H1 (cell line): ENCODE results near the gene CCDC88C. TPM values are rescaled to one million over a fixed set of nuclear protein-coding genes. Genes with fewer than 3 reads are reported as not detected.

ENCODE experiments used
- CTCF ChIA-PET: fragments of 300-600 bp; sonication (Branson Sonifier 250); formaldehyde crosslinking; loops from one replicate; lab custom pipeline; 2021; ENCODE audit not compliant: partially characterized antibody; lab: Charles Lee
- POLR2A ChIA-PET: fragments of 300-600 bp; sonication (Branson Sonifier 250); formaldehyde crosslinking; loops from one replicate; lab custom pipeline; 2021; ENCODE audit warnings: inconsistent platforms; ENCODE audit not compliant: partially characterized antibody; lab: Charles Lee
- DNase-seq, 2 experiments: peaks; one replicate each; pipeline versions ENCODE4 v3.0.0 to v3.0.0-alpha.2; 2010 to 2022; ENCODE audit warnings: low spot score in 2 of 2, low read depth in 1 of 2, mixed read lengths in 1 of 2
- FAIRE-seq: peaks from 2 replicates; lab custom pipeline; 2011; peaks lifted over from hg19 to GRCh38; lab: Jason Lieb, UNC
- H2AFZ ChIP-seq: 2 replicates; pipeline ENCODE4 v1.8.1; 2012; ENCODE audit warnings: low read length, inconsistent platforms
- H2AK5ac ChIP-seq: 2 replicates; pipeline ENCODE4 v1.6.1; 2013; ENCODE audit warnings: low read depth, low read length
- H2BK120ac ChIP-seq: replicated peaks from 2 replicates; pipeline ENCODE3; 2013; ENCODE audit warnings: low read depth, low read length, inconsistent platforms
- H2BK12ac ChIP-seq: 2 replicates; pipeline ENCODE4 v1.6.1; 2013; ENCODE audit warnings: low read depth, low read length
- H2BK15ac ChIP-seq: 2 replicates; pipeline ENCODE4 v1.6.1; 2013; ENCODE audit warnings: low read length
- H2BK20ac ChIP-seq: 2 replicates; pipeline ENCODE4 v1.6.1; 2013; ENCODE audit warnings: low read length
- H2BK5ac ChIP-seq: 2 replicates; pipeline ENCODE4 v1.6.1; 2013; ENCODE audit warnings: low read depth, low read length
- H3K14ac ChIP-seq: 2 replicates; pipeline ENCODE4 v1.6.1; 2013; ENCODE audit warnings: inconsistent platforms; ENCODE audit not compliant: insufficient read length
- H3K18ac ChIP-seq: 2 replicates; pipeline ENCODE4 v1.6.1; 2013; ENCODE audit warnings: low read length; ENCODE audit errors: extremely low read depth
- H3K23ac ChIP-seq: 2 replicates; pipeline ENCODE4 v1.6.1; 2013; ENCODE audit warnings: inconsistent platforms; ENCODE audit not compliant: insufficient read length
- H3K23me2 ChIP-seq: 2 replicates; pipeline ENCODE4 v1.6.1; 2013; ENCODE audit warnings: low read depth, low read length
- H3K27ac ChIP-seq: 2 replicates; pipeline ENCODE4 v1.6.1; 2011; ENCODE audit warnings: low read depth, low read length, inconsistent platforms
- H3K27me3 ChIP-seq, 4 experiments: replicated peaks in 1 of 4; 1 replicate in 1 of 4; 2 replicates in 3 of 4; pipeline versions ENCODE4 v1.6.1 to v1.8.1; 2011 to 2013; ENCODE audit warnings: low read length in 3 of 4, mild to moderate bottlenecking in 3 of 4, inconsistent platforms in 2 of 4, mixed read lengths in 2 of 4, moderate library complexity in 1 of 4; ENCODE audit not compliant: control insufficient read depth in 3 of 4, insufficient read depth in 3 of 4; ENCODE audit errors: extremely low read depth in 1 of 4
- H3K36me3 ChIP-seq, 4 experiments: 2 replicates each; pipeline versions ENCODE4 v1.6.1 to v1.8.1; 2011 to 2013; ENCODE audit warnings: mild to moderate bottlenecking in 4 of 4, low read length in 3 of 4, moderate library complexity in 2 of 4, control low read depth in 1 of 4, inconsistent platforms in 1 of 4; ENCODE audit not compliant: insufficient read depth in 4 of 4, control insufficient read depth in 2 of 4
- H3K4ac ChIP-seq: replicated peaks from 2 replicates; pipeline ENCODE3; 2013; ENCODE audit warnings: low read length, low read depth, mixed read lengths, inconsistent platforms; ENCODE audit not compliant: insufficient read length
- H3K4me1 ChIP-seq, 4 experiments: replicated peaks in 1 of 4; 1 replicate in 1 of 4; 2 replicates in 3 of 4; pipeline versions ENCODE4 v1.6.1 to v1.8.1; 2011 to 2013; ENCODE audit warnings: low read length in 3 of 4, inconsistent platforms in 2 of 4, mixed read lengths in 1 of 4; ENCODE audit not compliant: insufficient read depth in 4 of 4, control insufficient read depth in 3 of 4
- H3K4me2 ChIP-seq, 2 experiments: 2 replicates each; pipeline versions ENCODE4 v1.6.1 to v1.8.1; 2011 to 2013; ENCODE audit warnings: low read depth in 2 of 2, low read length in 2 of 2, control low read depth in 1 of 2, inconsistent platforms in 1 of 2, mild to moderate bottlenecking in 1 of 2; ENCODE audit not compliant: insufficient read depth in 1 of 2
- H3K4me3 ChIP-seq, 4 experiments: fragments of 200-600, 300-600 bp in 1 of 4; sonication (generic), shearing (Covaris generic), sonication (Bioruptor Twin) in 1 of 4; 2 replicates each; pipeline versions ENCODE4 v1.5.1 to v1.8.1; 2011 to 2016; ENCODE audit warnings: low read length in 4 of 4, low read depth in 3 of 4, control low read depth in 2 of 4, inconsistent platforms in 2 of 4, mild to moderate bottlenecking in 2 of 4, mixed read lengths in 1 of 4, moderate library complexity in 1 of 4; ENCODE audit not compliant: insufficient read depth in 2 of 4; ENCODE audit errors: extremely low read depth in 1 of 4
- H3K56ac ChIP-seq: replicated peaks from 2 replicates; pipeline ENCODE3; 2013; ENCODE audit warnings: low read depth, mild to moderate bottlenecking, mixed read lengths, low read length, inconsistent platforms; ENCODE audit not compliant: insufficient read length
- H3K79me1 ChIP-seq: 2 replicates; pipeline ENCODE4 v1.6.1; 2013; ENCODE audit warnings: low read depth, low read length, control low read depth
- H3K79me2 ChIP-seq, 2 experiments: 2 replicates each; pipeline versions ENCODE4 v1.6.1 to v1.8.1; 2012 to 2013; ENCODE audit warnings: low read length in 2 of 2, mild to moderate bottlenecking in 2 of 2, inconsistent platforms in 1 of 2; ENCODE audit not compliant: insufficient read depth in 2 of 2, control insufficient read depth in 1 of 2
- H3K9ac ChIP-seq, 4 experiments: replicated peaks in 1 of 4; 1 replicate in 1 of 4; 2 replicates in 3 of 4; pipeline versions ENCODE4 v1.6.1 to v1.8.1; 2011 to 2013; ENCODE audit warnings: low read depth in 3 of 4, low read length in 3 of 4, control low read depth in 2 of 4, mild to moderate bottlenecking in 2 of 4, moderate library complexity in 2 of 4, inconsistent platforms in 1 of 4; ENCODE audit errors: extremely low read depth in 1 of 4
- H3K9me3 ChIP-seq, 2 experiments: 2 replicates each; pipeline versions ENCODE4 v1.6.1 to v1.8.1; 2012 to 2013; ENCODE audit warnings: mild to moderate bottlenecking in 2 of 2, moderate library complexity in 2 of 2, control low read depth in 1 of 2, inconsistent platforms in 1 of 2, low read depth in 1 of 2, low read length in 1 of 2, mixed read lengths in 1 of 2; ENCODE audit not compliant: insufficient read depth in 2 of 2
- H4K20me1 ChIP-seq, 2 experiments: replicated peaks in 1 of 2; 2 replicates each; pipeline versions ENCODE3 to v1.8.1; 2011 to 2013; ENCODE audit warnings: inconsistent platforms in 2 of 2, low read length in 2 of 2, mild to moderate bottlenecking in 1 of 2; ENCODE audit not compliant: insufficient read depth in 2 of 2, control insufficient read depth in 1 of 2
- H4K5ac ChIP-seq: 2 replicates; pipeline ENCODE4 v1.6.1; 2013; ENCODE audit warnings: low read length, low read depth, mixed read lengths, inconsistent platforms; ENCODE audit not compliant: insufficient read length
- H4K8ac ChIP-seq: 2 replicates; pipeline ENCODE4 v1.8.0; 2013; ENCODE audit warnings: mild to moderate bottlenecking, moderate library complexity, low read length, inconsistent platforms; ENCODE audit not compliant: insufficient read depth; ENCODE audit errors: extremely low read depth
- H4K91ac ChIP-seq: replicated peaks from 2 replicates; pipeline ENCODE3; 2013; ENCODE audit warnings: low read length, mixed read lengths, inconsistent platforms; ENCODE audit not compliant: insufficient read length
- BRCA1 ChIP-seq: IDR thresholded peaks from 2 replicates; pipeline ENCODE4 v1.6.1; 2012; ENCODE audit warnings: low read depth, low read length, improper control_type of control experiment
- CEBPB ChIP-seq: IDR thresholded peaks from 2 replicates; pipeline ENCODE4 v1.6.1; 2012; ENCODE audit warnings: low read depth, low read length
- CHD1 ChIP-seq: IDR thresholded peaks from 2 replicates; pipeline ENCODE4 v1.6.1; 2012; ENCODE audit warnings: low read depth, low read length, improper control_type of control experiment
- E2F6 ChIP-seq: IDR thresholded peaks from 2 replicates; pipeline ENCODE4 v1.6.1; 2012; ENCODE audit warnings: inconsistent platforms
- EGR1 ChIP-seq: IDR thresholded peaks from 2 replicates; pipeline ENCODE4 v1.6.1; 2011; ENCODE audit warnings: low read depth, low read length, borderline replicate concordance
- HDAC6 ChIP-seq: IDR thresholded peaks from one replicate; pipeline ENCODE4 v1.7.1; 2012; ENCODE audit warnings: low read depth, mild to moderate bottlenecking, inconsistent platforms, low read length, moderate library complexity
- JUN ChIP-seq: IDR thresholded peaks from 2 replicates; pipeline ENCODE4 v1.6.1; 2011; ENCODE audit warnings: low read depth, mild to moderate bottlenecking, improper control_type of control experiment, low read length
- SAP30 ChIP-seq: fragments of 300-600 bp; sonication (generic); IDR thresholded peaks from 2 replicates; pipeline ENCODE4 v1.7.1; 2012; ENCODE audit warnings: low read length, moderate library complexity, mild to moderate bottlenecking, inconsistent platforms; ENCODE audit not compliant: insufficient read depth, insufficient replicate concordance
- SIRT6 ChIP-seq: IDR thresholded peaks from one replicate; pipeline ENCODE4 v1.7.1; 2012; ENCODE audit warnings: low read length, inconsistent platforms
- SUZ12 ChIP-seq: fragments of 200-600 bp; sonication (generic); IDR thresholded peaks from 2 replicates; pipeline ENCODE4 v1.6.1; 2012; ENCODE audit warnings: mild to moderate bottlenecking, inconsistent platforms, low read length, moderate library complexity, mixed read lengths
- TBP ChIP-seq: IDR thresholded peaks from 2 replicates; pipeline ENCODE4 v1.6.1; 2011; ENCODE audit warnings: low read depth, low read length, improper control_type of control experiment
- TCF12 ChIP-seq: IDR thresholded peaks from 2 replicates; pipeline ENCODE4 v1.6.1; 2011; ENCODE audit warnings: low read depth, mild to moderate bottlenecking, low read length
- WGBS, 2 experiments: shearing (Covaris generic) in 1 of 2; methylation state at CpG; one replicate each; pipeline versions ENCODE4 v1.1.6 to v1.1.7; 2013 to 2015; ENCODE audit warnings: low lambda C conversion rate in 2 of 2, mixed read lengths in 2 of 2, inconsistent platforms in 1 of 2, low coverage in 1 of 2, missing lambda C conversion rate in 1 of 2; ENCODE audit not compliant: insufficient replicate concordance in 2 of 2, insufficient coverage in 1 of 2, insufficient read length in 1 of 2; ENCODE audit errors: extremely low coverage in 1 of 2, missing lambda C conversion rate in 1 of 2; 5-methylcytosine and 5-hydroxymethylcytosine counted together
- polyA plus RNA-seq, 7 experiments: library from polyadenylated mRNA; depleted of rRNA in 3 of 7; stranded (reverse) in 5 of 7; unstranded in 2 of 7; fragments of >200 nt in 5 of 7; fragments of 200-250 nt in 2 of 7; gene quantifications; 1 replicate in 5 of 7; 2 replicates in 1 of 7; 4 replicates in 1 of 7; pipeline versions ENCODE4 v1.2.1 to v1.2.3, GENCODE V29; 2011 to 2013; ENCODE audit warnings: missing spikeins in 2 of 7, mixed read lengths in 2 of 7
- total RNA-seq: library from RNA; stranded (reverse); fragmentation: NEBNext Ultra II Directional; extraction: Animal tissue kit (Norgen Biotek cat#: 25700); gene quantifications from 2 replicates; pipeline ENCODE4 v1.2.1, GENCODE V29; 2021

The CCDC88C gene
- total and polyA plus RNA-seq, 2 of the 8 experiments (the other 6 are each of a cell fraction or from before 2014, with no cell fraction given), result 10.3 to 57.7 TPM

DNA sequence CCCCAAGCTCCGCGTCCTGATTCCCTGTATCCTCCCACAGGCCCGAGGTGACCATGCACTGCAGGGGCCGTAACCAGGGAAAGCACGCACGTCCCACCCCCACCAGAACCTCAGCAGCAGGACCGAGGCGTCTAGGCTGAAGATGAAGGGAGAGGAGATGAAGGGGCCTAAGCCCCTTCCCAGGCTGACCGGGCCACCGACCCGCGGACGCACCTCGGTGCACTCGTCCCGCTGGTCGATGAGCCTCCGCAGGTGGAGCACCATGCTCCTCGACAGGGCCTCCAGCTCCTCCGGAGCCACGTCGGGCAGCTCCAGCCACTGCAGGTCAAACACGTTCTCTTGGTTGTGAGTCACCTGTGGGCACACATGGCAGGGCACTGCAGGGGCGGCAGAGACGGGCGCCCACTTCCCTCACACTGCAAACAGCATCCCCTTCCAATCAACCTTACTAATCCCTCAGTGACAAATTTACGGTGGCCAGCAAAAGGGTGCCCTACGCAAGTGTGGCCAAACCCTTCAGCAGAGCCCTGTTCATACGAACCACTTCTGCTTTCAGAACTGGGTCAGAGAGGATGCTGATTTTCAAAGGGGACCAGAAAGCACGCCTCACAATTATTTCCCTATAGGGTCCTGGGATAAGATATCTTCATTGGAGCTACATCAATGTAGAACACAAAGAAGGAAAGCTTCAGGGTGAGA lies 77.8 kb downstream of the CCDC88C start:
- Histone ChIP-seq H2BK5ac (no peak overlapping the region; the same call in 1 of the 2 replicates), H3K9ac (no peak overlapping the region), H3K14ac (no peak overlapping the region), H2AK5ac (no peak overlapping the region), H4K20me1 (peaks cover 0 to 7% of the 10 kb centered on the region in 2 experiments), H3K4ac (no peak overlapping the region), H3K27me3 (no peaks in the 10 kb centered on the region), H3K79me1 (peaks cover 2% of the 10 kb centered on the region; the same call in 1 of the 2 replicates), H3K4me1 (no peaks in the 10 kb centered on the region; a peak in 1 of 7 replicates), H2BK15ac (no peak overlapping the region), H4K5ac (no peak overlapping the region), H3K18ac (no peak overlapping the region), H3K23me2 (no peaks in the 10 kb centered on the region; the same call in 1 of the 2 replicates), H3K36me3 (peaks cover 9 to 44% (median 16%) of the 10 kb centered on the region in 4 experiments; a peak in 6 of 8 replicates), H2BK20ac (no peak overlapping the region), H3K56ac (no peak overlapping the region), H3K79me2 (no peaks in the 10 kb centered on the region), H2AFZ (no peak overlapping the region), H3K23ac (no peak overlapping the region), H3K9me3 (no peaks in the 10 kb centered on the region), H3K4me2 (no peak overlapping the region), H2BK12ac (no peak overlapping the region), H3K27ac (no peak overlapping the region), H2BK120ac (no peak overlapping the region), H4K8ac (no peak overlapping the region), H3K4me3 (no peak overlapping the region), H4K91ac (no peak overlapping the region)
- 90% methylated on average over 25 of the region's 30 CpGs; no CpG with 5 or more reads in 1 of the 2 experiments for WGBS, 2 experiments
- FAIRE-seq, result no peak
- ChIA-PET POLR2A (no interaction called here), CTCF (interaction anchor here (1.1 to 11.6 kb wide), 8 partner anchors 11 to 88 kb away, joined by 3 to 135 read pairs (median 6); no protein-coding TSS in a partner anchor)
- DNase-seq, result no peak
- TF ChIP-seq SIRT6 (no peak), SUZ12 (no peak), CEBPB (no peak), EGR1 (no peak), SAP30 (no peak), TBP (no peak), CHD1 (no peak), TCF12 (no peak), BRCA1 (no peak), HDAC6 (no peak), JUN (no peak), E2F6 (no peak)
